Measurements from ENCODE around the gene CDT1. TPM values are rescaled to one million over a fixed set of nuclear protein-coding genes. Genes with fewer than 3 reads are reported as not detected.

CDT1 gene
- total RNA-seq, 1 experiment from 2014 or later, result 43.0 TPM

- peak within 1 kb of the TSS; percentile 99 for H3K4me3 ChIP-seq (ENCODE audit: low read length)
- DNase-seq (peak; percentile 90), ATAC-seq (peak; percentile 80)
- intact Hi-C loops (cut with micrococcal nuclease), result no loop called here
- no TSS peak for BruUV-seq (replicated peaks)
- no peaks in the 10 kb centered on the region for H3K27me3 ChIP-seq (ENCODE audit: low read length)
- H3K27ac ChIP-seq (ENCODE audit: low read length), result peak within 1 kb of the TSS; percentile 37
- H3F3A ChIP-seq (ENCODE audit: low read length, unreplicated experiment), result no peaks in the 10 kb centered on the region
- H3K36me3 ChIP-seq (ENCODE audit: low read depth, low read length), result no peaks in the 10 kb centered on the region
- ChIA-PET POLR2A (ENCODE audit: unreplicated experiment) (no interaction called here), CTCF (interaction anchor here (0.7 to 1.9 kb wide), 4 partner anchors 46 to 120 kb away, joined by 3 to 9 read pairs (median 4); partner anchors contain the start of gene APRT)
- H3K9me2 ChIP-seq (replicated peaks; ENCODE audit: low read length), result no peaks in the 10 kb centered on the region
- TF ChIP-seq EZH2 (IDR thresholded peaks at IDR 0.05; ENCODE audit: low read length, unreplicated experiment), result no peak
- no peak for TF ChIP-seq EZH2phosphoT487 (IDR thresholded peaks at IDR 0.05; ENCODE audit: borderline replicate concordance, low read length)
- 0 out of 2 replicates have a peak, but pooled peaks cover 6% of the 10 kb centered on the region for H3K4me1 ChIP-seq (ENCODE audit: insufficient read depth, low read length)
- H3K9ac ChIP-seq (ENCODE audit: low read length), result peak within 1 kb of the TSS; percentile 94
- peaks cover 25% of the 10 kb centered on the region for H3K79me2 ChIP-seq (ENCODE audit: low read length)
- H3K4me2 ChIP-seq (ENCODE audit: low read length), result peak within 1 kb of the TSS; percentile 99
- no peaks in the 10 kb centered on the region for H4K20me1 ChIP-seq (ENCODE audit: low read length)
- H3K9me3 ChIP-seq (ENCODE audit: low read length), result no peaks in the 10 kb centered on the region
- H2AFZ ChIP-seq (ENCODE audit: low read length), result peak within 1 kb of the TSS; percentile 95
Measured at GRCh38 chr16:88856828-88857727, 53.5 kb downstream of the CDT1 start, which contains the start of the genes GALNS and TRAPPC2L. TSS of gene GALNS (minus strand) at chr16:88856947. CDS start at chr16:88856877, 70 bp downstream. TSS of gene TRAPPC2L (plus strand) at chr16:88857127. CDS start at chr16:88857151, 24 bp downstream.

GRCh38 chr16:88857728-88858339, 54.2 kb downstream of the CDT1 start:
- TSS peak; percentile 43 for BruUV-seq (replicated peaks)
- ChIA-PET CTCF (interaction anchor here (0.6 to 1.9 kb wide), 6 partner anchors 45 to 304 kb away, joined by 3 to 9 read pairs (median 4); partner anchors contain the start of gene APRT), POLR2A (ENCODE audit: unreplicated experiment) (no interaction called here)
- H4K20me1 ChIP-seq (ENCODE audit: low read length), result no peaks in the 10 kb centered on the region
- DNase-seq (peak; percentile 67), ATAC-seq (peak; percentile 74)
- peak overlapping the region; percentile 94 for H3K9ac ChIP-seq (ENCODE audit: low read length)
- peaks cover 25% of the 10 kb centered on the region for H3K79me2 ChIP-seq (ENCODE audit: low read length)
- peak overlapping the region; percentile 95 for H2AFZ ChIP-seq (ENCODE audit: low read length)
- peak overlapping the region; percentile 99 for H3K4me2 ChIP-seq (ENCODE audit: low read length)
- peak overlapping the region; percentile 37 for H3K27ac ChIP-seq (ENCODE audit: low read length)
- intact Hi-C loops (cut with micrococcal nuclease), result no loop called here
- H3K36me3 ChIP-seq (ENCODE audit: low read depth, low read length), result no peaks in the 10 kb centered on the region
- H3K27me3 ChIP-seq (ENCODE audit: low read length), result no peaks in the 10 kb centered on the region
- TF ChIP-seq CTCF (conservative IDR thresholded peaks at IDR 0.05; ENCODE audit: low read depth, low read length), result peak; percentile 76
- TF ChIP-seq EZH2phosphoT487 (IDR thresholded peaks at IDR 0.05; ENCODE audit: borderline replicate concordance, low read length), result no peak
- no peak for TF ChIP-seq EZH2 (IDR thresholded peaks at IDR 0.05; ENCODE audit: low read length, unreplicated experiment)
- H3K4me3 ChIP-seq (ENCODE audit: low read length), result peak overlapping the region; percentile 99
- no peaks in the 10 kb centered on the region for H3K9me3 ChIP-seq (ENCODE audit: low read length)
- H3K9me2 ChIP-seq (replicated peaks; ENCODE audit: low read length), result no peaks in the 10 kb centered on the region
- H3K4me1 ChIP-seq (ENCODE audit: insufficient read depth, low read length), result 0 out of 2 replicates have a peak, but pooled peaks cover 6% of the 10 kb centered on the region
- H3F3A ChIP-seq (ENCODE audit: low read length, unreplicated experiment), result no peaks in the 10 kb centered on the region

Other genes starting within 250 kb of the CDT1 start
- 11.8 and 24.5 TPM in 2 replicates for gene ZC3H18, start 233.4 kb upstream of the CDT1 start, total RNA-seq (2014; rRNA removed)
- gene IL17C, start 165.2 kb upstream of the CDT1 start, total RNA-seq (2014; rRNA removed), result not detected in 2 replicates
- not detected in 2 replicates for gene CYBA, start 152.7 kb upstream of the CDT1 start, total RNA-seq (2014; rRNA removed)
- gene MVD, start 140.7 kb upstream of the CDT1 start, total RNA-seq (2014; rRNA removed), result 38.3 and 48.9 TPM in 2 replicates
- gene SNAI3, start 117.3 kb upstream of the CDT1 start, total RNA-seq (2014; rRNA removed), result 0.22 and 0.46 TPM in 2 replicates
- 25.2 and 28.8 TPM in 2 replicates for gene RNF166, start 97.4 kb upstream of the CDT1 start, total RNA-seq (2014; rRNA removed)
- 30.3 and 39.4 TPM in 2 replicates for gene CTU2, start 97.3 kb upstream of the CDT1 start, total RNA-seq (2014; rRNA removed)
- gene PIEZO1, start 18.6 kb upstream of the CDT1 start, total RNA-seq (2014; rRNA removed), result 180 and 251 TPM in 2 replicates
- 346 and 350 TPM in 2 replicates for gene APRT, start 8.1 kb downstream of the CDT1 start, total RNA-seq (2014; rRNA removed)
- 18.3 and 25.5 TPM in 2 replicates for gene GALNS, start 53.2 kb downstream of the CDT1 start, total RNA-seq (2014; rRNA removed)
- gene TRAPPC2L, start 53.3 kb downstream of the CDT1 start, total RNA-seq (2014; rRNA removed), result 42.0 and 77.5 TPM in 2 replicates
- gene PABPN1L, start 62.9 kb downstream of the CDT1 start, total RNA-seq (2014; rRNA removed), result not detected in 2 replicates
- gene CBFA2T3, start 173.4 kb downstream of the CDT1 start, total RNA-seq (2014; rRNA removed), result not detected in 2 replicates

All from PC-3 (cell line).